ENCODE measurements around the gene ATP13A2.
"Not testable (repeated sequence)": the region's sequence is repeated elsewhere in the genome, so short reads cannot be mapped to it uniquely, and the experiment has no call there.

ATP13A2 gene

DNA sequence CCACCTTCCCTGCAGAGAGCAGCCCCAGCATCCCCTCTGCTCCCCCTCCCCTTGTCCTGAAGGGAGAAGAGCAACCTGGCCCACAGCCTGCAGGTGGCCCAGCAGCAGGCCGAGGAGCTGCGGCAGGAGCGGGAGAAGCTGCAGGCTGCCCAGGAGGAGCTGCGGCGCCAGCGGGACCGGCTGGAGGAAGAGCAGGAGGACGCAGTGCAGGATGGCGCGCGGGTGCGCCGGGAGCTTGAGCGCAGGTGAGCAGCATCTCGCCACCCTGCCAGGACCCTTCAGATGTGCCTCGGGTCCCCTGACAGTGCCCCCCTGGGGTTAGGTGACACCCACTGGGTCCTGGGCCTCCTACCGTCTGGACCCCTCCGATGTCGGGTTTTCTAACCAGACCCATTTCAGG, 67.7 kb downstream of the ATP13A2 start:
- DNase-seq (ENCODE audit: low spot score), result no peak
- TF ChIP-seq, protein P1, sequence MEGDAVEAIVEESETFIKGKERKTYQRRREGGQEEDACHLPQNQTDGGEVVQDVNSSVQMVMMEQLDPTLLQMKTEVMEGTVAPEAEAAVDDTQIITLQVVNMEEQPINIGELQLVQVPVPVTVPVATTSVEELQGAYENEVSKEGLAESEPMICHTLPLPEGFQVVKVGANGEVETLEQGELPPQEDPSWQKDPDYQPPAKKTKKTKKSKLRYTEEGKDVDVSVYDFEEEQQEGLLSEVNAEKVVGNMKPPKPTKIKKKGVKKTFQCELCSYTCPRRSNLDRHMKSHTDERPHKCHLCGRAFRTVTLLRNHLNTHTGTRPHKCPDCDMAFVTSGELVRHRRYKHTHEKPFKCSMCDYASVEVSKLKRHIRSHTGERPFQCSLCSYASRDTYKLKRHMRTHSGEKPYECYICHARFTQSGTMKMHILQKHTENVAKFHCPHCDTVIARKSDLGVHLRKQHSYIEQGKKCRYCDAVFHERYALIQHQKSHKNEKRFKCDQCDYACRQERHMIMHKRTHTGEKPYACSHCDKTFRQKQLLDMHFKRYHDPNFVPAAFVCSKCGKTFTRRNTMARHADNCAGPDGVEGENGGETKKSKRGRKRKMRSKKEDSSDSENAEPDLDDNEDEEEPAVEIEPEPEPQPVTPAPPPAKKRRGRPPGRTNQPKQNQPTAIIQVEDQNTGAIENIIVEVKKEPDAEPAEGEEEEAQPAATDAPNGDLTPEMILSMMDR (IDR thresholded peaks at IDR 0.05; ENCODE audit: extremely low read depth, missing control alignments), result no peak

DNA sequence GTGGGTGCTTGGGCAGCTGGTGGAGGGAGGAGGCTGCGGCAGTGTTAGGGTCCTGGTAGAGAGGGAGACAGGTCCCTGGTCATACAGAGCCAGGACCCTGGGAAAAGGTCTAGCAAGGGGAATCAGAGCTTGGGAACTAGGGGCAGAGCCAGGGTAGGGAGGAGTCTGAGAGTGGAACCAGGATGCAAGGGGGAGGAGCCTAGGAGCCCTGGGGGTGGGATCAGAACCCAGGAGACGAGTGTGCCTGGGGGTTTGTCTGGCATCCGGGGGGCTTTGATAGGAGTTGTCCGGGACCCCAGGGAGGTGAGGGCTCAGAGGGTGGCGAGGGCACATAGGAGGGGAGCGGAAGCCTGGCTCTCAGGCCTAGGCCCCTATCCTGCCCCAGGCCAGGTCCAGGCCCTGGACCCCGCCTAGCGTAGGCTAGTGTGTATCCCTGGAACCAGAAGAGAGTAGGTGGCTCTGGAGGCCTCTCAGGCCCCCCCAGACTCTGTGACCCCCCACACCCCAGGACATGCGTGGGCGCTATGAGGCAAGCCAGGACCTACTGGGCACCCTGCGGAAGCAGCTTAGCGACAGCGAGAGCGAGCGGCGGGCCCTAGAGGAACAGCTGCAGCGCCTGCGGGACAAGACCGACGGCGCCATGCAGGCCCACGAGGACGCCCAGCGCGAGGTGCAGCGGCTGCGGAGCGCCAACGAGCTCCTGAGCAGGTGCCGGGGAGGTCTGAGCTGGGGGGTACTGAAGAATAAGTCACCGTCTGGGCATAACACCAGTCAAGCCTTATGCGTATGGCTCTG, 72.1 kb downstream of the ATP13A2 start:
- DNase-seq (ENCODE audit: low spot score), result not testable (repeated sequence)

DNA sequence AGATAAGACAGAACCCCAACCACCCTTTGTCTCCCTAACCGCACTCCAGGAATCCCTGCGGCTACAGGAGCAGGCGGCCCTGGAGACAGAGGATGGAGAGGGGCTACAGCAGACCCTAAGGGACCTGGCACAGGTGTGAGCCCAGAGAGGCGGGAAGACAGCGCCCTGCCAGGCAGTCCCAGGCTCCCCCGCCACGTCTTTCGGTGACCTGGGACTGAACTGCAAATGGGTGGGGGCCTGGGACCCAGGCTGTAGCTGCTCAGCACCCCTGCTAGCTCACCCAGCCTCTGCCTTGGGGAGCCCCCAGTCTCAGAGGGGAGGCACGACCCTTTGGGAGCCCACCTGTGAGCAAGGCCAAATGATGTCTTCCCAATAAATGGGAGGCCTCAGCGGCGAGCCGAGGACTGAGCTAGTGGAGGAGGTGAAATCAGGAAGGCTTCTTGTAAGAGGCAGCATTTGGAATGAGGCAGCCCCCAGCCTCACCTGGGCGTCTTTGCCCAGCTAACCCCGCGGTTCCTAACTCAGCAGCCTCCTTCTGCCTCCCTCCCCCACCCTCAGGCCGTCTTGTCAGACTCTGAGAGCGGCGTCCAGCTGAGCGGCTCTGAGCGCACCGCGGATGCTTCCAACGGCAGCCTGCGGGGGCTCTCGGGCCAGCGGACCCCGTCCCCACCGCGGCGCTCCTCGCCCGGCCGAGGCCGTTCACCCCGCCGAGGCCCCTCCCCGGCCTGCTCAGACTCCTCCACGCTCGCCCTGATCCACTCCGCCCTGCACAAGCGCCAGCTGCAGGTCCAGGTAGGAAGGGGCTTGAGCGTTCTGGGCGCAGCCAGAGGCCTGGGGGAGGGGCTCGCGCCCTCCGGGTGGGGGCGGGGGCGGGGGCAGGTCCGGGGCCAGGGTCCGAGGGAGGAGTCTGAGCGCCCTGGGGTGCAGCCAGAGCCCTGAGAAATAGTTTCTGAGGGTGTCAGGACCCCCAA, 73.1 kb downstream of the ATP13A2 start:
- DNase-seq (ENCODE audit: low spot score), result no peak
- TF ChIP-seq, protein P1 (IDR thresholded peaks at IDR 0.05; ENCODE audit: extremely low read depth, missing control alignments), result no peak

DNA sequence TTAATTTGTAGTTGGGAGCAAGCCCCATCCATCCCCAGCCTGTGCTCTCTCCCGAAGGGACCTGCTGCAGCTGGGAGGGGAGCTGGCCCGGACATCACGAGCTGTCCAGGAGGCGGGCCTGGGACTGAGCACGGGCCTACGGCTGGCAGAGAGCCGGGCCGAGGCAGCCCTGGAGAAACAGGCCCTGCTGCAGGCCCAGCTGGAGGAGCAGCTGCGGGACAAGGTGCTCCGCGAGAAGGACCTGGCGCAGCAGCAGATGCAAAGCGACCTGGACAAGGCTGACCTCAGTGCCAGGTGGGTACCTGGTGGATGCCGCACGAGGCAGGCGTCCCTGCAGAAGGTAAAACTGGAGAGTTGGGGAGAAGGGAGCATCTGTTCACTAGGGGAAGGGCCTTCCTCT, 75.1 kb downstream of the ATP13A2 start:
- not testable (repeated sequence) for DNase-seq (ENCODE audit: low spot score)

All from GM20000 (cell line).